Upper lobe of right lung (tissue), 1 donor: ENCODE data around the gene TNS1. TPM values are rescaled to one million over a fixed set of nuclear protein-coding genes. Genes with fewer than 3 reads are reported as not detected.

Source experiments
- ATAC-seq: fragments of 200-7000 bp; cut with Tn5 transposase; one replicate; pipeline ENCODE4 v1.9.1; 2020; ENCODE audit warnings: mild to moderate bottlenecking, moderate library complexity
- DNase-seq: peaks from one replicate; pipeline ENCODE4 v3.0.0-alpha.2; 2020
- H3K27ac ChIP-seq: fragments of 200-600 bp; one replicate; pipeline ENCODE4 v1.8.0; 2022
- H3K27me3 ChIP-seq: fragments of 200-600 bp; one replicate; pipeline ENCODE4 v1.8.0; 2022; ENCODE audit warnings: mild to moderate bottlenecking
- H3K36me3 ChIP-seq: fragments of 200-600 bp; one replicate; pipeline ENCODE4 v1.8.0; 2022
- H3K4me1 ChIP-seq: fragments of 200-600 bp; one replicate; pipeline ENCODE4 v1.8.0; 2022
- H3K4me3 ChIP-seq: fragments of 200-600 bp; one replicate; pipeline ENCODE4 v1.8.0; 2022; ENCODE audit warnings: mild to moderate bottlenecking
- H3K9me3 ChIP-seq: fragments of 200-600 bp; one replicate; pipeline ENCODE4 v1.8.0; 2022
- intact Hi-C: fragments of 100-400 bp; cut with DNase I; formaldehyde crosslinking; loops from one replicate; pipeline ENCODE4 v1.11.0; 2022
- total RNA-seq: library from RNA; stranded (reverse); fragmentation: NEBNext Ultra II Directional; extraction: Animal tissue kit (Norgen Biotek cat#: 25700); gene quantifications from one replicate; pipeline ENCODE4 v1.2.1, GENCODE V29; 2021
- TF ChIP-seq, protein P1 (sequence below): fragments of 200-600 bp; IDR thresholded peaks from one replicate; pipeline ENCODE4 v1.8.0; 2022; ENCODE audit warnings: antibody characterized with exemption
- donor health status: DM: no; HTN: yes; CAD: no; lungs with severe emphysema.

TNS1 gene
- total RNA-seq, 1 donor from 2014 or later: 669 TPM

DNA sequence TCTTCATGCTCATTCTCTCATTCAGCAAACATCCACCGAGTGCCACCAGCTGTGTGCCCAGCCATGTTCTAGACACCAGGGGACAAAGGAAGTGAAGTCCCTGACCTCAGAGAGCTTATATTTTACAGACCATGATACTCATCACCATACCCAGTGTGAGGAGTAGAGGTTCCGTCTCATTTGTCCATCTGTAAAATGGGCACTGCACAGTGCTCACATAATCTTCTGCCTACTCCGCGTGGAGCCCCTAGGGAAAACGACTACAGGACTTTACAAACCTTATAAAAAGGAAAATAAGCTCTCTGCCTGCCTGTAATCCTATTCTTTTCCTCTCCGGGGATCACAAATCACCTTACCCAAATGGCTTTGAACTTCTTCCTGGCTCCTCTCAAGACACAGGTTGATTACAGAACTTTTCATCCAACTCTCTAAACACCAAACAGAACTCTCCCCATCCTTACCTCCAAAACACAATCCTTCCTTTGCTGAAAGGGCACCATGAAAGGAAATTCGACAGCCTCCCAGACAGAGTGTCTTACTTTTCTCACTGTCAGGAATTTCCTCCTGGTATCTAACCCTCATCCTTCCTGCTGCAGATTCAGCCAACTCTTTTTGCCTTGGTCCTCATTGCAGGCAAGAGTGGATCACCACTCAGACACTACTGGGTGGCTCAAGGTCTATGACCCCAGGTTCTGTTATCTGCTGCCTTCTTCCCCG, 99.5 kb downstream of the TNS1 start:
- H3K4me3 ChIP-seq: peak overlapping the region; percentile 23
- intact Hi-C loops: no loop called here

DNA sequence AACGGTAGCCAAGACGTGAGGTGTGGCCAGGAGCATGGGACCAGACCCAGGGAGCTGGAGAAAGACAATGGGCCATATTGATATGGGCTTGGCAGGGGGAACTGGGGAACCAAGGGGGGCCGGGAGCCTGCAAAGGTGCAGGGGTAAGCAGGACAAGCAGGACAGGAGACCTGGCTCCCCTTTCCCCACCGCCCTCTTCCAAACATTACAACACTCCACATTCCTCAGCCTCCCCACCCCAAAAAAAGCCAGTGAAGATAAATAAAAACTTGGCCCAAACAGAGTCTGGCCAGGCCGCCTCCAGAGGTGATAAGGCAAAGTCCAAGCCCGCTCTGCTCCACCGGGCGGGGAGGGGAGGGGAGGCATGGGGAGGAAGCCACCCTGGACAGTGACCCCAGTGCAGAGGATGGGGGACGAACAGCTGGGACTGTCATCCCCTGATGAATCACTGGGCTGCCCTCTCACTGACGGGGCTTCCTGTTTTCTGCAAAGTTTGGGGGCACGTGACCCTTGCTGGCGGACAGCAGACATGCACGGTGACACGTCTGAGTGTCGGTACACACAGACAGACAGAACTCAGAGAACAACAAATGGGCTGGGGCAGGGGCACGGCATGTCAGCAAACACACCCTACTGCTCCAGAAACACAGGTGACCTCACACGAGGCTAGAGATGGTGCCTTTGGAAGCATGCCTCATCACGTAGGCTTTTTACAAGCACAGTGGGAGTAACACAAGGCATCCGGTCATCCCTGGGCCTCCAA, 100.2 kb downstream of the TNS1 start:
- H3K4me3 ChIP-seq: peak overlapping the region; percentile 43
- TF ChIP-seq, protein P1, sequence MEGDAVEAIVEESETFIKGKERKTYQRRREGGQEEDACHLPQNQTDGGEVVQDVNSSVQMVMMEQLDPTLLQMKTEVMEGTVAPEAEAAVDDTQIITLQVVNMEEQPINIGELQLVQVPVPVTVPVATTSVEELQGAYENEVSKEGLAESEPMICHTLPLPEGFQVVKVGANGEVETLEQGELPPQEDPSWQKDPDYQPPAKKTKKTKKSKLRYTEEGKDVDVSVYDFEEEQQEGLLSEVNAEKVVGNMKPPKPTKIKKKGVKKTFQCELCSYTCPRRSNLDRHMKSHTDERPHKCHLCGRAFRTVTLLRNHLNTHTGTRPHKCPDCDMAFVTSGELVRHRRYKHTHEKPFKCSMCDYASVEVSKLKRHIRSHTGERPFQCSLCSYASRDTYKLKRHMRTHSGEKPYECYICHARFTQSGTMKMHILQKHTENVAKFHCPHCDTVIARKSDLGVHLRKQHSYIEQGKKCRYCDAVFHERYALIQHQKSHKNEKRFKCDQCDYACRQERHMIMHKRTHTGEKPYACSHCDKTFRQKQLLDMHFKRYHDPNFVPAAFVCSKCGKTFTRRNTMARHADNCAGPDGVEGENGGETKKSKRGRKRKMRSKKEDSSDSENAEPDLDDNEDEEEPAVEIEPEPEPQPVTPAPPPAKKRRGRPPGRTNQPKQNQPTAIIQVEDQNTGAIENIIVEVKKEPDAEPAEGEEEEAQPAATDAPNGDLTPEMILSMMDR: no peak
- peaks cover 100% of the 10 kb centered on the region for H3K4me1 ChIP-seq
- ATAC-seq (peak; percentile 57), DNase-seq (peak; percentile 87)
- H3K9me3 ChIP-seq: no peaks in the 10 kb centered on the region
- H3K27ac ChIP-seq: peak overlapping the region; percentile 90
- H3K36me3 ChIP-seq: peaks cover 41% of the 10 kb centered on the region
- no peaks in the 10 kb centered on the region for H3K27me3 ChIP-seq
- intact Hi-C loops: no loop called here

More for the DNA sequence above, 99.5 kb downstream of the TNS1 start:
- DNase-seq (no peak), ATAC-seq (no peak)
- Histone ChIP-seq H3K27me3 (no peaks in the 10 kb centered on the region), H3K4me1 (peaks cover 100% of the 10 kb centered on the region), H3K27ac (peak overlapping the region; percentile 90), H3K9me3 (no peaks in the 10 kb centered on the region), H3K36me3 (peaks cover 34% of the 10 kb centered on the region)
- TF ChIP-seq, protein P1: no peak

DNA sequence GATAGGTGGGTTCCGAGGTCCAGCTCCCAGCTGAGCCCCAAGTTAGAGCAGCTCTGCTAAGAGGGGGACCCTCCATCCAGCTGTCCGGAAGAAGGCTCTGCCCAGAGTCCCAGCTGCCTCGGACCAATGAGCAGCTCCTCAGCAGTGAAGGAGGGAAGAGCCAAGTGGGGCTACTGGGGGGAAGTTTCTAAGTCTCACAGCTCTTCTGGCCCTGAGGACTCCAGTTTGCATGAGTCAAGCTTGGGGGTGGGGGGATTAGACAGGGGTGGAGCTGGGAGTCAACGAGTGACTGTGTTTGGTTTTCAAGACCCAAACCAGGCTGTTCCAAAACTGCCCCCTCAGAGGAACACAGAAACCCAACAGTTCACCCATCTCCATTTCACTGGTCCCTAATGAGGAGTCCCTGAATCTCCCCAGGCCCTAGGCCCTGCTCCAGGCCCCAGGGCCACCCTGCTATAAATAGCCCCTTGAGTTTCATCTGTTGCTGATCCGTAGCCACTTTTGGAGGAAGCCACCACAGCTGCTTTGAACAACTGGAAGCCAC, 100.9 kb downstream of the TNS1 start:
- ATAC-seq (no peak), DNase-seq (no peak)
- H3K27me3 ChIP-seq: no peaks in the 10 kb centered on the region
- intact Hi-C loops: no loop called here
- peaks cover 99% of the 10 kb centered on the region for H3K4me1 ChIP-seq
- peak overlapping the region; percentile 90 for H3K27ac ChIP-seq
- TF ChIP-seq, protein P1: no peak
- H3K9me3 ChIP-seq: no peaks in the 10 kb centered on the region
- peaks cover 48% of the 10 kb centered on the region for H3K36me3 ChIP-seq
- H3K4me3 ChIP-seq: peak overlapping the region; percentile 43

DNA sequence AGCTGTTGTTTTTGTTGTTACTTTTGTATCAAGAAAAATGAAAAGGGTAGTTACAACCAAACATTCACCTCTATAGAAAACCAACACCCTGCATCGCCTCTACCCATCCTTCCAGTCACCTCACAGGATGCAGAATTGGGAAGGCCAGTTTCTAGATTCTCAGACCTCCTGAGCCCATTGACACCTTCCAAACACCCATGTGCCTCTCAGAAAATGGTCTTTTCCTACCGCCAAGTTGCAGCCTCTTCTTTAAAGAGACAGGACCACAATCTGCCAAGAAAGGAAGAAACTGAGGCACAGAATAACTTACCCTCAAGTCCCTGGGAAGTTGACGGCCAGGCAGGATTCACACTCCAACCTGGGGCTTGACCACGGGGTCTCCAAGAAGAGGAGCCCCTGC, 101.4 kb downstream of the TNS1 start:
- Histone ChIP-seq H3K9me3 (no peaks in the 10 kb centered on the region), H3K4me1 (peaks cover 94% of the 10 kb centered on the region), H3K36me3 (peaks cover 53% of the 10 kb centered on the region), H3K4me3 (peak overlapping the region; percentile 43), H3K27me3 (no peaks in the 10 kb centered on the region), H3K27ac (peak overlapping the region; percentile 90)
- intact Hi-C loops: no loop called here
- DNase-seq: no peak
- no peak for ATAC-seq
- TF ChIP-seq, protein P1: no peak

DNA sequence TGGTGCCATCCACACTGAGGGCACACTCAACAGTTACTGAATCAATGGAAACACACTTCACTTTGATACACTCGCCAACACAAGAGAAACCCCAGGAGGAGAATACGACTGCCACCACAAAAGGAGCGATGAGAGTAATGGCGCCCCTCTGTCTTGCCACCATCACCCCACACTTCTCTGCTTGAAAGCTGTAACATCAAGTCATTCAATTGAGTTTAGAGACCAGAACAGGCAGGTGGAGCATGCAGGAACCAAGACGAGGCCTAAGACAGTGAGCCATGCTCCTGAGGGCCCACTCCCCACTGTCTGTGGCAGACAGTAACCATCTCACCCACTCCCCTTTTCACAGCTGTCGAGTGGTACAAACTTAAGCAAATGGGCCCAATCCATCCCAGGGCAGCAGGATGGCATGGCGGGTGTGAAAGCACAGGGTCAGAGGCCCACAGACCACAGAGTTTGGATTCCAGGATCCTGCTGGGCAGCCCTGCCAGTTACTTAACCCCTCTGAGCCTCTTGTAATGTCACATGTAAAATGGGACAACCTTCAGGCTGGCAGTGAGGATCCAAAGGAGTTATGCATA, 101.9 kb downstream of the TNS1 start:
- peak overlapping the region; percentile 90 for H3K27ac ChIP-seq
- DNase-seq: no peak
- H3K9me3 ChIP-seq: no peaks in the 10 kb centered on the region
- TF ChIP-seq, protein P1: no peak
- ATAC-seq: no peak
- intact Hi-C loops: no loop called here
- no peaks in the 10 kb centered on the region for H3K27me3 ChIP-seq
- peaks cover 57% of the 10 kb centered on the region for H3K36me3 ChIP-seq
- H3K4me1 ChIP-seq: peaks cover 89% of the 10 kb centered on the region
- peak overlapping the region; percentile 43 for H3K4me3 ChIP-seq
